ENCODE measurements around the gene ERI2.

DNA sequence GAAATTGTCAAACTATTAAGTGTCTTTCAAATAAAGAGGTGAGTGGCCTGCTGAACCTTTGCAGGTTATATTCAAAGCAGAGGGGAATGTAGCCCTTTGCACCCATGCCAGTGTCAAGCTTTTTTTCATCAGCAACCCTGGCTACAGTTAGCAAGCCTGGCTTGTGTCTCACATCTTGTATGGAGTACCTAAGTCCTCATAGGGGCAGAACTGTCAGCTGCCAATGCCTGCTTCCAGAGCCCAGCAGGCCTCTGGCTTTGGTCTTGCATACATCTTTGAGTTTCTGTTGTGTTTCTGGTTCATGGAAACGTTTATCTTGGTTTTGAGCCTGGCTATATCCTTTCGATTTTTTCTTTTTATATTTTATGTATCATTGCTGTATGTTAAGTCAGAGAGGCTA, 26.8 kb upstream of the ERI2 start:
- TF ChIP-seq, protein P1, sequence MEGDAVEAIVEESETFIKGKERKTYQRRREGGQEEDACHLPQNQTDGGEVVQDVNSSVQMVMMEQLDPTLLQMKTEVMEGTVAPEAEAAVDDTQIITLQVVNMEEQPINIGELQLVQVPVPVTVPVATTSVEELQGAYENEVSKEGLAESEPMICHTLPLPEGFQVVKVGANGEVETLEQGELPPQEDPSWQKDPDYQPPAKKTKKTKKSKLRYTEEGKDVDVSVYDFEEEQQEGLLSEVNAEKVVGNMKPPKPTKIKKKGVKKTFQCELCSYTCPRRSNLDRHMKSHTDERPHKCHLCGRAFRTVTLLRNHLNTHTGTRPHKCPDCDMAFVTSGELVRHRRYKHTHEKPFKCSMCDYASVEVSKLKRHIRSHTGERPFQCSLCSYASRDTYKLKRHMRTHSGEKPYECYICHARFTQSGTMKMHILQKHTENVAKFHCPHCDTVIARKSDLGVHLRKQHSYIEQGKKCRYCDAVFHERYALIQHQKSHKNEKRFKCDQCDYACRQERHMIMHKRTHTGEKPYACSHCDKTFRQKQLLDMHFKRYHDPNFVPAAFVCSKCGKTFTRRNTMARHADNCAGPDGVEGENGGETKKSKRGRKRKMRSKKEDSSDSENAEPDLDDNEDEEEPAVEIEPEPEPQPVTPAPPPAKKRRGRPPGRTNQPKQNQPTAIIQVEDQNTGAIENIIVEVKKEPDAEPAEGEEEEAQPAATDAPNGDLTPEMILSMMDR (IDR thresholded peaks at IDR 0.05 in 8 of 11, conservative IDR thresholded peaks at IDR 0.05 in 3 of 11): no peak
- TF ChIP-seq POLR2AphosphoS5 (IDR thresholded peaks at IDR 0.05) (no peak), POLR2A (IDR thresholded peaks at IDR 0.05) (no peak)
